Uterus (tissue), 4 donors: ENCODE data around the gene MRPL38. TPM values are rescaled to one million over a fixed set of nuclear protein-coding genes. Genes with fewer than 3 reads are reported as not detected.

Source experiments
- DNase-seq, 2 donors: peaks; one replicate each; pipeline ENCODE4 v3.0.0-alpha.2; 2019 to 2020
- H3K27ac ChIP-seq, 2 donors: fragments of 200-600 bp; sonication (generic); 1 replicate in 1 of 2; 2 replicates in 1 of 2; pipeline ENCODE4 v1.5.1; 2016 to 2018
- H3K27me3 ChIP-seq, 2 donors: fragments of 200-600 bp; sonication (generic); one replicate each; pipeline ENCODE4 v1.5.1; 2018 to 2019; ENCODE audit warnings: control low read depth in 1 of 2
- H3K36me3 ChIP-seq, 2 donors: fragments of 200-600 bp; sonication (generic); one replicate each; pipeline ENCODE4 v1.5.1; 2019; ENCODE audit warnings: control low read depth in 1 of 2
- H3K4me1 ChIP-seq, 2 donors: fragments of 200-600 bp; sonication (generic); one replicate each; pipeline ENCODE4 v1.5.1; 2018 to 2019; ENCODE audit warnings: control low read depth in 1 of 2
- H3K4me3 ChIP-seq, 2 donors: fragments of 200-600 bp; sonication (generic); 1 replicate in 1 of 2; 2 replicates in 1 of 2; pipeline ENCODE4 v1.5.1; 2018 to 2019; ENCODE audit warnings: mild to moderate bottlenecking in 1 of 2
- H3K9me3 ChIP-seq, 2 donors: fragments of 200-600 bp; sonication (generic); one replicate each; pipeline ENCODE4 v1.5.1; 2019; ENCODE audit warnings: control low read depth in 1 of 2
- CTCF ChIP-seq, 4 experiments: fragments of 200-600 bp in 2 of 4; fragments of 450-650 bp in 2 of 4; sonication (generic) in 2 of 4; IDR thresholded peaks; one replicate each; pipeline ENCODE4 v1.5.1; 2016 to 2019; ENCODE audit warnings: antibody characterized with exemption in 4 of 4, mild to moderate bottlenecking in 2 of 4, moderate library complexity in 1 of 4
- POLR2A ChIP-seq, 2 donors: fragments of 450-650 bp; IDR thresholded peaks; one replicate each; pipeline ENCODE4 v1.6.1; 2016; ENCODE audit warnings: antibody characterized with exemption in 2 of 2, mild to moderate bottlenecking in 1 of 2, moderate library complexity in 1 of 2
- intact Hi-C: fragments of 100-400 bp; cut with DNase I; formaldehyde crosslinking; loops from one replicate; pipeline ENCODE4 v1.15.1; 2023; ENCODE audit warnings: low total_unique reads
- total RNA-seq, 4 donors: library from RNA; depleted of rRNA in 3 of 4; stranded (reverse); fragments of >200 nt in 3 of 4; gene quantifications; one replicate each; pipeline versions ENCODE4 v1.1.0 to v1.2.4, GENCODE V29; 2014 to 2023
- donor health status: DM: yes; HTN: yes; CAD: no.

The MRPL38 gene
- total RNA-seq, 4 donors from 2014 or later: 32.3 to 99.8 (median 47.8) TPM

DNA sequence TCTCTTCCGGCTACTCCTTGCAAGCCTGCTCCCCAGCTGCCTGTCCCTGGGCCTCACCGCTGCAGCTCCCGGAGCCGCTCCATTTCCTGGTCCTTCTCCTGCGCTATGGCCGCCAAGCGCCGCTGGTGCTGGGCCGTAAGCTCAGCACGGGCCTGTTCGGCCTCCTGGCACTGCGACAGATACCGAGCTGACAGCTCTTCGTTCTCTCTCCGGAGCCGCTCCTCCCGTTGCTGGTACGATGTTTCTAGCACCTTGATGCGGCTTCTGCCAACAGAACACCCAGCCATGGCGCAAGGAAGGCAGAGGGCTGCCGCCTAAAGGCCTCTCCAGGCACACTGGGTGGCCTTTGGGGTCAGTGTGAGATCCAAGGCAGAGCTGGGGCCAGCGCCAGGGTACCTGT is 14.9 kb upstream of the MRPL38 start:
- Histone ChIP-seq H3K4me3 (no peak overlapping the region), H3K27ac (no peak overlapping the region), H3K27me3 (no peaks in the 10 kb centered on the region), H3K36me3 (no peaks in the 10 kb centered on the region), H3K9me3 (no peaks in the 10 kb centered on the region), H3K4me1 (no peaks in the 10 kb centered on the region)
- no peak for DNase-seq
- TF ChIP-seq POLR2A (IDR thresholded peaks at IDR 0.05) (no peak), CTCF (IDR thresholded peaks at IDR 0.05) (no peak)
- intact Hi-C loops: no loop called here

DNA sequence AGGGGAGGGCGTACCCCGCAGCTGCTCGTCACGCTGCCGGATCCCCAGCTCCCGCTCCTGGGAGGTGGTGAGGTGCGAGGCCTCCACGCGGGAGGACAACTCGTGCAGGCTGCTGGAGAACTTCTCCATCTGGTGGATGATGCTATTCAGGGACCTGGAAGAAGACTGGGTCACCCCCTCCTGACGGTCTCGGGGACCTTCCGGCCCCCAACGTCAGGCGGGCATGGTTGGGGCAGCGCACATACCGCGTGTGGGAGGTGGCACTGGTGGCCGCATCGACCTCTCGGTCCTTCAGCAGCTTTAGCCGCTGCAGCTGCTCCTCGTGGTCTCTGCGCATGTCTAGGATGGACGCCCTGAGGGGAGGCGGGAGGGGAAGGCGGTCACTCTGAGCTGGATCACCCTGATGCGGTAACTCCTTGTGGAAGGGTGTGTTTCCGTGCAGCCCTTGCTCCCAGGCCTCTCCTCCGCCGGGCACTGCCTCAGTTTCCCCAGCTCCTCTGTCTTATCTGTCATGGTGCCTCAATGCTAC is 13.3 kb upstream of the MRPL38 start:
- no peaks in the 10 kb centered on the region for H3K4me1 ChIP-seq
- no peak overlapping the region for H3K27ac ChIP-seq
- intact Hi-C loops: no loop called here
- no peaks in the 10 kb centered on the region for H3K36me3 ChIP-seq
- no peak overlapping the region for H3K4me3 ChIP-seq
- H3K9me3 ChIP-seq: no peaks in the 10 kb centered on the region
- no peak for DNase-seq
- no peak for TF ChIP-seq POLR2A (IDR thresholded peaks at IDR 0.05)
- TF ChIP-seq CTCF (IDR thresholded peaks at IDR 0.05): no peak
- no peaks in the 10 kb centered on the region for H3K27me3 ChIP-seq

DNA sequence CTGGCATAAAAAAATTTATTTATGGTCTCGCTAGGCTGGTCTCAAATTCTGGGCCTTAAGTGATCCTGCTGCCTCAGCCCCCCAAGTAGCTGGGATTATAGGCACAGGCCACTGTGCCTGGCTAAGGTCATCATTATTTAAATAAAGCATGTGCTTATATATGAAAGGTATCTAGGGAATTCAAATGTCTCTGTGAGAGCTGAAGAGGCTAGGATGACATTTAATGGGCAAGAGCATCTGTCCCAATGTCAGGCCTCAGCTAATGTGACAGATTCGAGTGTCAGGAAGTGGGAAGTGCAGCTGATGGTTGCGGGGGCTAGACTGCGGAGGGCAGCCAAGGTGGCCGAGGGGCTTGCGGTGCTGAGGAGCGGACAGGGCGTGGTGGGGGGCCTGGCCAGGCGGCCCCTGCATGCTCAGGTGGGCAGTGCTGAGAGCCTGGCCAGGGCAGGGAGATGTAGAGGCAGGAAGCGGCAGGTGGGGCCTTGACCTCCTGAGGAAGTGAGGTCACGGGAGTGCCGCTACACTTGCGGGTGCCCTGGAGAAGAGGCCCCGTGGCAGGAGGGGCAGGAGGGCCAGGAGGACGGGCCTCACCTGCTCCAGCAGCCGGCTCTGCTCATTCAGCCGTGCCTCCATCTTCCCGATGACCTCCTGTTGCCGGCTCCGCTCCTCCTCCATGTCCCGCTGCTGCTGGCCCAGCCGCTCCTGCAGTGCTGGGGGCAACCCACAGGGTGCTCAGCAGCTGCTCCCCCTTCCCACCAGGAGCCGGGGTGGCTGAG is 12.6 kb upstream of the MRPL38 start:
- no peaks in the 10 kb centered on the region for H3K27me3 ChIP-seq
- no peaks in the 10 kb centered on the region for H3K9me3 ChIP-seq
- H3K4me3 ChIP-seq: no peak overlapping the region
- intact Hi-C loops: no loop called here
- DNase-seq: no peak
- TF ChIP-seq POLR2A (IDR thresholded peaks at IDR 0.05) (no peak), CTCF (IDR thresholded peaks at IDR 0.05) (no peak)
- H3K4me1 ChIP-seq: no peaks in the 10 kb centered on the region
- no peaks in the 10 kb centered on the region for H3K36me3 ChIP-seq
- no peak overlapping the region for H3K27ac ChIP-seq

GRCh38 chr17:75915268-75915667 is 10.6 kb upstream of the MRPL38 start:
- intact Hi-C loops: no loop called here
- Histone ChIP-seq H3K4me3 (no peak overlapping the region), H3K27me3 (no peaks in the 10 kb centered on the region), H3K4me1 (peaks cover 0 to 4% of the 10 kb centered on the region in 2 donors), H3K9me3 (no peaks in the 10 kb centered on the region), H3K36me3 (no peaks in the 10 kb centered on the region), H3K27ac (no peak overlapping the region)
- DNase-seq: no peak
- TF ChIP-seq CTCF (IDR thresholded peaks at IDR 0.05) (no peak), POLR2A (IDR thresholded peaks at IDR 0.05) (no peak)

DNA sequence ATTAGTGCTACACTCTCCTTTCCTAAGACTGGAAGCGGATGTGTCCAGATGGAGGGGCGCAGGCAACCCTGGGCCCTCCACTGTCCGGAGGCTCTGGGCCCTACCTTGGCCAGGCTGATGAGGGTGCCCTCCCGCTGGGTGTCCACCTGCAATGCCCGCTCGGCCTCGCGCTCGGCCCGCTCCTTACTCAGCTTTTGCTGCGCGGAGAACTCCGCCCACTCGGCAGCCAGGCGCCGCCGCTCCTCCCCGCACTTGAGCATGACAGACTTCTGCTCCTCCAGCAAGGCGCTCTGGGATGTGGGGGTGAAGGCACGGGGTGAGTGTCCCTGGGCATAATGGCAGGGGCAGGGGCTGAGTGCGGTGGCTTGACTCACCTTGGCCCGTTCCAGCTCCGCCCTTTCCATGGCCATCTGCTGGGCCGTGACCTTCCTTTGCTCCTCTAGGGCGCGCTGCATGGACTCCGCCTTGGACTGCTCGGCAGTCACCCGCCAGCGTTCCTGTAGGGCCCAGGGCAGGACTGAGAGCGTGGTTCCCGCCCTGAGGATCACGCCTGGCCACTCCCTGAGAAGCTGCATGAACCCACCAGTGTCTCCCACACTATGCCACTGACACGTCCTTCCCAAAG is 10.1 kb upstream of the MRPL38 start:
- Histone ChIP-seq H3K4me1 (peaks cover 0 to 4% of the 10 kb centered on the region in 2 donors), H3K9me3 (no peaks in the 10 kb centered on the region), H3K36me3 (no peaks in the 10 kb centered on the region), H3K27ac (no peak overlapping the region), H3K27me3 (no peaks in the 10 kb centered on the region), H3K4me3 (no peak overlapping the region)
- DNase-seq: no peak
- no peak for TF ChIP-seq POLR2A (IDR thresholded peaks at IDR 0.05)
- intact Hi-C loops: no loop called here
